Measurements from ENCODE around the gene MORC1.

- TF ChIP-seq EZH2 (IDR thresholded peaks at IDR 0.05), result no peak
- no peak for TF ChIP-seq POLR2AphosphoS5 (IDR thresholded peaks at IDR 0.05; ENCODE audit: borderline replicate concordance, low read depth, low read length)
Observed at GRCh38 chr3:109127553-109127952, 9.6 kb upstream of the MORC1 start.
